Right kidney (tissue), 1 donor: ENCODE data around the gene EXT2.

Source experiments
- DNase-seq: peaks from one replicate; pipeline ENCODE4 v3.0.0-alpha.2; 2016

EXT2 gene

GRCh38 chr11:44203270-44204043, 108.0 kb downstream of the EXT2 start:
- no peak for DNase-seq

GRCh38 chr11:44205352-44205751, 109.9 kb downstream of the EXT2 start:
- no peak for DNase-seq

- DNase-seq, result no peak
These were observed 110.4 kb downstream of the EXT2 start for GRCh38 chr11:44205836-44206235.

GRCh38 chr11:44207292-44207691, 111.8 kb downstream of the EXT2 start:
- no peak for DNase-seq

GRCh38 chr11:44208976-44209603, 113.6 kb downstream of the EXT2 start:
- DNase-seq, result no peak

- no peak for DNase-seq
These were observed 116.7 kb downstream of the EXT2 start for GRCh38 chr11:44212128-44212527.

GRCh38 chr11:44213148-44213547, 117.7 kb downstream of the EXT2 start:
- DNase-seq, result no peak

- DNase-seq, result no peak
These were observed 122.0 kb downstream of the EXT2 start for GRCh38 chr11:44217432-44217831.

GRCh38 chr11:44219830-44220796, 124.6 kb downstream of the EXT2 start:
- no peak for DNase-seq

GRCh38 chr11:44221456-44221855, 126.0 kb downstream of the EXT2 start:
- no peak for DNase-seq

- DNase-seq, result no peak
These were observed 126.5 kb downstream of the EXT2 start for GRCh38 chr11:44221992-44222391.

- DNase-seq, result no peak
These were observed 127.8 kb downstream of the EXT2 start for GRCh38 chr11:44223238-44223637.

GRCh38 chr11:44224867-44225501, 129.5 kb downstream of the EXT2 start:
- DNase-seq, result no peak

GRCh38 chr11:44226490-44226889, 131.0 kb downstream of the EXT2 start:
- DNase-seq, result no peak

- DNase-seq, result no peak
These were observed 131.5 kb downstream of the EXT2 start for GRCh38 chr11:44226945-44227344.

GRCh38 chr11:44228379-44228778, 132.9 kb downstream of the EXT2 start:
- DNase-seq, result no peak

- DNase-seq, result no peak
These were observed 133.6 kb downstream of the EXT2 start for GRCh38 chr11:44229098-44229497.

GRCh38 chr11:44229624-44230023, 134.1 kb downstream of the EXT2 start:
- DNase-seq, result no peak

GRCh38 chr11:44235765-44236201, 140.3 kb downstream of the EXT2 start:
- no peak for DNase-seq

GRCh38 chr11:44236296-44236695, 140.8 kb downstream of the EXT2 start:
- DNase-seq, result no peak

GRCh38 chr11:44237156-44237555, 141.7 kb downstream of the EXT2 start:
- no peak for DNase-seq

- no peak for DNase-seq
These were observed 146.4 kb downstream of the EXT2 start for GRCh38 chr11:44241851-44242250.
